GM19395 (cell line): ENCODE results near the gene GNAZ.
"Not testable (repeated sequence)": the region's sequence is repeated elsewhere in the genome, so short reads cannot be mapped to it uniquely, and the experiment has no call there.

ENCODE experiments used
- ATAC-seq: cut with Tn5 transposase; IDR thresholded peaks from one replicate; pipeline ENCODE4 v1.9.1; 2021; ENCODE audit warnings: mild to moderate bottlenecking, moderate library complexity; ENCODE audit not compliant: unreplicated experiment

Gene GNAZ

GRCh38 chr22:23130697-23131096, 60.4 kb downstream of the GNAZ start:
- no peak for ATAC-seq

- ATAC-seq: no peak
These were observed 61.6 kb downstream of the GNAZ start for GRCh38 chr22:23131931-23132330.

GRCh38 chr22:23132376-23133091, 62.2 kb downstream of the GNAZ start:
- no peak for ATAC-seq

DNA sequence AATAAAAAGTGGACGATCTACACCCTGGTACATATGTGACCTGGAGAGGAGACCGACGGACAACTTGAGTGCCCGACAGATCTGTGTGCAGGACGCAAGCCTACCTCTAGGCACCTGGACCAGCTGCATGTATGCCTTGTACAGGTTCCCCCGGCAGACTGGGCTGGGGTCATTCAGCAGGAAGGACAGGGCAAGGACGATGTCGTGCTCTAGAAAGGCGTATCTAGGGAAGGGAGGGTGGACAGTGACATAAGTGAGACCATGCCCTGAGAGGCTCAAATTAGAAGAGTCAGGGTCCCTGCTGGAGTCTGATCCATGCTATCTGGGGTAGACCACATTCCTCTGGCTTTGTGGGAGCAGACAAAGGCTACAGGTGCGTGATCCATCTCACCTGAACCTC, 63.6 kb downstream of the GNAZ start:
- no peak for ATAC-seq

- ATAC-seq: not testable (repeated sequence)
These were observed 66.7 kb downstream of the GNAZ start for GRCh38 chr22:23136991-23137390.

DNA sequence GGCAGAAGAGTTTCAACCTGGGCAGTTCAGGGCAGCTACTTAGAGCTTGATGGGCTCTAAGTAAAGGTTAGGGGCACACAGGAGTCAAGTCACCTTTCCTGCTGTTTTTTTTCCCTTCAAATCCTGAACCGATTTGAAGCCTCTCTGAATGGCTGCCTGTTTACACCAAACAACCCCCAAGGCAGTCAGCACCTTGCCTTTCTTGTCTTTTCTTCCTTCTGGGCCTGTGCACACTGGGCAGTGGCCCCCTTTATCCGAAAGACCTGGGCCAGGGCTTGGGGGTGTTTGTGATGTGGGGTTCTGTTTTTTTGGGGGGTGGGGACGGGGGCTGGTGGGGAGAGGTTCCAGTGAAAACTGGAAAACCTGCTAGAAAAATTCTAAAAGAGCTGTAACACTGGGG, 67.1 kb downstream of the GNAZ start:
- no peak for ATAC-seq

DNA sequence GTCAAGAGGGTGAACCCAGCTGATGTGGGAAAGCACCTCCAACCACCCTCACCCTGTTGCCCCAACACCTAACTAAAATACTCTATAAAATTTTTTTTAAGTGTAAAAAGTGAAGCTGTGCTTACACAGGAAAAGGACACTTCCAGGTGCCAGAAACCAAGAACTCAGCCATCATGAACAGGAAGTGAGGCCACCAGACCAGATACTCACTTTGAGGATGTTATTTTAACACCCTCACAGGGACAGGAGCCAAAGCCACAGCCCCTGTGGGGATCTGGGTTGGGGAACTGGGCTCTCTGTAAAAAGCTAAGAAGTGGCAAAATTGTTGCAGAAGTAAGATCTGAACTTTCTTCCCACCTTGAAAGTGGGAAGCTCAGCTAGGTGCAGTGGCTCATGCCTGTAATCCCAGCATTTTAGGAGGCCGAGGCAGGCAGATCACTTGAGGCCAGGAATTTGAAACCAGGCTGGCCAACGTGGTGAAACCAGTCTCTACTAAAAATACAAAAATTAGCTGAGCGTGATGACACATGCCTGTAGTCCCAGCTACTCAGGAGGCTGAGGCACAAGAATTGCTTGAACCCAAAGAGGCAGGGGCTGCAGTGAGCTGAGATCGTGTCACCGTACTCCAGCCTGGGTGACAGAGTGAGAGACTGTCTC, 67.7 kb downstream of the GNAZ start:
- ATAC-seq: no peak

DNA sequence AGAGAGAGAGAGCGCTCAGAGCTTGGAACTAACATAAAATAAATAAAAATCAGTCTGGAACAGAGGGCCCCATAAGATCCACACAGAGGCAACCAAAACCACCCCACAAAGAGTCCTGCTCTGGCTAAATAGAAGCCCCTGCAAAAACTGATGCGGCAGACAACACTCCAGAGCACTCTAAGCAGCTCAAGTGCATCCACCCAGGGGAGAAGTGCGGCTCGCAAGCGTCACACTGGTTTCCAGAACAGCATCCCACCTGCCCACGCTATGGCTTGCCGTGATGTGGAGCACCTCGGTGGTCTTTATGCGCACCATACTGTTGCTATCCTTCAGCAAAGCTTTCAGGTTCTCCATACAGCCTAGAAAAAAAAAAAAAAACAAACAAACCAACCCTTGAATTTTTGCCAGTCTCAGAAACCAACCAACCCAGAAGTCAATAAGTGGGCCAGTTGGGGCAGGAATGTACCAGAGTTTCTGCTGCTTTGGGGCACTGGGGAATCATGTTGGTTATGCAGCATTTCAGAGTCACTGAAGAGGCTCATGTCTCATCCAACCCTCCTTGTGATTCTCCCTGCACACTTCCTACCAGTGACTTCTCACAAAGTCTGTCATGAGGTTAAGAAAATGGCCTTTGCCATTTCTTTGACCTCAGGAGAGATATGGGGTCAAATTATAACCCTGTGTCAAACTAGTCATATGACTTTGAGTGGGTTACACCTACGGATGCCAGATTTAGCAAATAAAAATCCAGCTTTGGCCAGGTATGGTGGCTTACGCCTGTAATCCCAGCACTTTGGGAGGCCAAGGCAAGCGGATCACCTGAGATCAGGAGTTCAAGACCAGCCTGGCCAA, 68.5 kb downstream of the GNAZ start:
- no peak for ATAC-seq

DNA sequence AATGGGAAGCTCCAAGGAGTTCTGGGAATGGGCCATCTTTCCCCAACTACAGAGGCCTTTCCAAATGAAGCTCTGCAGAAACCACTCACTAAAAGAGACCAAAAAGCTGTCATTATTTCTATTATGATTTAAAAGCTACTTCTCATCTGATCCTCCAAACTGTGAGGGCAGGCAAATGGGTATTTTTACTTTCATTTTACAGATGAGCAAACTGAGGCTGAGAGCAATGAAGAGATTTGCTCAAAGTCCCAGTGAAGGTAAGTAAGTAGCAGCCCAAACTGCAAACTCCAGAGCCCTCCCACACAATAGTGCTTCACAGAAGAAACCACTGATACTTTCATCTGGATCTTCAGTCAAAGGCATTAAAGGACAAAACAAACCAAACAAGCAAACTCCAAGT, 70.1 kb downstream of the GNAZ start:
- ATAC-seq: no peak

GRCh38 chr22:23142546-23143105, 72.3 kb downstream of the GNAZ start:
- ATAC-seq: no peak

- ATAC-seq: no peak
These were observed 72.8 kb downstream of the GNAZ start for GRCh38 chr22:23143119-23143518.

DNA sequence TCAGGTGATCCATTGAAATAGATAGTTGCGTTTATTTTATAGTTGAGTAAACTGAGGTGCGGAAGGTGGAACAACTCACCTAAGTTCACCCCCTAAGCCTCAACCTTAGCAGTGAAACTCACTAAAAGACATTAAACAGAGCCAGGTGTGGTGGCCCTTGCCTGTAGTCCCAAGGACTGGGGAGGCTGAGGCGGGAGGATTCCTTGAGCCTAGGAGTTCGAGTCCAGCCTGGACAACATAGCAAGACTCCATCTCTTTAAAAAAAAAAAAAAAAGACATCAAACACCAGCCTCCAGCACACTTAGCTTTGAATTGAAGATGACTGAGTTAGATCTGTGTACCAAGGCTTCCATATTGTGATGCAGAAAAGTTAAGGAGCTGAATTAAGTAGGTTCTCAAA, 74.1 kb downstream of the GNAZ start:
- ATAC-seq: no peak

DNA sequence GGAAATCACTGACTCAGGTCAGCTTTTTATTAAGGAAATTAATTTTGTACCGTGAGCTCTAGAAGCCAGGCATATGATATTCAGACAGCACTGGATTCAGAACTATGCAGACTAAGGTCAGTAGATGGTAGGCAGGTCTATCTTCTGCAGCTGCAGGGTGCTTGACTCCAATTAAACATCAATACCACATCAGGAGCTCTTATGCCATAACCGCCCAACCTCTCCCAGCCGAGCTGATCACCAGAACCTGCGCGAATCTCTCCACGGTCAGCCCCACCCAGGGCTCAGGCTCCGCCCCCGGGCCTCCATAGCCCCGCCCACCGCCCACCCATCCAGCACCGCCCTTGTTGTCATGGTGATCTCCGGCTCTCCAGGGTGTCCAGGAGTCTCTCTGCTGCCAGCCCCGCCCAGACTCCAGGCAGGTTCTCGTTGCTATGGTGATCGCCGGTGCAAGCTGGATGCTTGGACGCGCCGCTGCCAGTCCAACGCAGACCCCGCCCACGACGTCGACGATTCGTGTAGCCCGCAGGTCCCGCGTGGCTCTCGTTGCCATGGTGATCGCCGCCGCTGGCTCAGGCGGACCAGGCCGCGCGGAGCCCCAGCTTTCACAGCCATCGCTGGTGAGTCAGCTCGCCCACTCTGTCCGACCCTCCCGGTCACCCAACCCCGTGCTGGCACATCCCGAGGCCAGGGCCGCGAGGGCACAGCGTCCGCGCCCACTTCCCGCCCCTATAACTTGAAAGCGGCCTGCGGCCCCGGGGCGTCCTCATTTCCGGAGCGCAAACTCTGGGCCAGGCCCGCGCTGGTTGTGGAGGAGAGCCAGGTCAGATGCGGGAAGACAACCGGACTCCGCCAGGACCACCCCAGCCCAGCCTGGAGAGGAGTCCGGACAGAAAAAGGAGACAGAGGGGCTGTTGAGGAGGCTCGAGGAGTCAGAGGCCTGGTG, 74.9 kb downstream of the GNAZ start, which contains the start of gene RAB36:
RAB36 (plus strand) TSS at position 546 of the 946 bp plus-strand sequence. CDS start 1,140 bp downstream, outside the sequence.
- no peak for ATAC-seq

DNA sequence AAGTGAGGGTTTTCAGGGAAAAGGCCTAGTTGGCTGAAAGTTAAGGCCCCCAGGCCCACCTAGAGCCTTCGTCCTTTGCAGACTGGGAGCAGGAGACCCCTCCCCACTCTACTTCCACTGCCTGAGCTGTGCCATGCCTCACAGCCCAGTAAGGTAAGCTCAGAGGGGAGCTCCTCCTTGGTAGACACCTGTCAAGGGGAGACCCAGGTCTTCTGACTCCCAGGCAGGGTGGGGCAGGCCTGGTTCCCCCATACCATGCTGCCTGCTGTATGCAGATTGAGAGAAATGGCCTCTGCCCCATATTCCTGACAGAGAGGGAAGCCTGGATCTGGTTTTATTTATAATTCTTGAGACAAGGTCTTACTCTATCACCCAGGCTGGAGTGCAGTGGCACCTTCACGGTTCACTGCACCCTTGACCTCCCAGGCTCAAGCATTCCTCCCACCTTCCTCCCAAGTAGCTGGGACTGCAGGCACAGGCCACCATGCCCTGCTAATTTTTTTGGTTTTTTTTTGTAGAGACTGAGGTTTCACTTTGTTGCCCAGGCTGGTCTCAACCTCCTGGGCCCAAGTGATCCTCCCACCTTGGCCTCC, 75.7 kb downstream of the GNAZ start:
- no peak for ATAC-seq

DNA sequence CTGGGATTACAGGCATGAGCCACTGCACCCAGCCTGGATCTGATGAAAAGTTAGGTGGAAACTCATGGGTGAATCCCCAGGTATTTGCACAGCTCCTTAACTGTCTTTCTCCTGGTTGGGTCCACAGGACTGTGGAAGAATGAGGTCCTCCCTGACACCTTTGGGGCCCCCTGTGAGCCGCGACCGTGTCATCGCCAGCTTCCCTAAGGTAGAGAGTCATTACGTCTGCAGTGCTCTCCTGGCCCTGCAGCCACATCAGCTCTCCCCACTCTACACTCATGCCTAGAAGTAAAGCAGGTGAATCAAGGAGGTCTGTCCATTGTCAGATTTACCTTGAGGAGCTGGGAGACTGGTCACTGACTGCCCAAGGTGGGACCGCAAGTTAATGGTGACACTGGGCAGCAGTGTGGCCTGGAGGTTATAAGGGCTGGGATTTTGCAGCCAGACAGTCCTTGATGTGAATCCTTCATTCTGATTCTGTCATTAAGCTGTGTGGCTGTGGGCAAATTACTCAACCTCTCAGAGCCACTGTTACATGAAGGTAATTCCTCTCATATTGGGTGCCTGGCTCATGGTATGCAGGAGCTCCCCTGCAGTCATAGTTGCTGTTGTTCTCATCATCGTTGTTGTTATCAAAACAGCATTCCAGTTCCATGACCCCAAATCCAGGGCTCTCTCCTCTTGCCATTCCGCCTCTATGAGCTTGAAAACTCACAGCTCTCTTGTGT, 76.3 kb downstream of the GNAZ start:
- ATAC-seq: no peak

- ATAC-seq: no peak
These were observed 77.5 kb downstream of the GNAZ start for GRCh38 chr22:23147617-23148387.

- ATAC-seq: no peak
These were observed 79.5 kb downstream of the GNAZ start for GRCh38 chr22:23149743-23150238.

- no peak for ATAC-seq
These were observed 80.4 kb downstream of the GNAZ start for GRCh38 chr22:23150762-23151161.
